K562 (cell line): ENCODE results near the gene CALHM3. TPM values are rescaled to one million over a fixed set of nuclear protein-coding genes. Genes with fewer than 3 reads are reported as not detected.

Source experiments
- ATAC-seq: fragments of 200-7000 bp; cut with Tn5 transposase; 3 replicates; pipeline ENCODE4 v1.9.1; 2020; ENCODE audit warnings: moderate library complexity
- BruUV-seq: library from RNA; stranded (reverse); fragments of 400-500 nt; replicated peaks from 2 replicates; lab custom pipeline; 2021; lab: Mats Ljungman, UMichigan
- CTCF ChIA-PET: fragments of 300-600 bp; formaldehyde crosslinking; extraction: SDS; loops from one replicate; lab custom pipeline; 2021; ENCODE audit warnings: low intra/inter-chr PET ratio; lab: Yijun Ruan, JAX
- POLR2A ChIA-PET: fragments of 300-600, 350-650 bp; sonication (Branson Sonifier 250); formaldehyde crosslinking; extraction: SDS; loops from one replicate; lab custom pipeline; 2021; ENCODE audit warnings: antibody characterized with exemption, inconsistent platforms; lab: Yijun Ruan, JAX
- DNase-seq, 4 experiments: peaks; one replicate each; pipeline versions ENCODE4 v3.0.0 to v3.0.0-alpha.2; 2011 to 2018; ENCODE audit warnings: low spot score in 3 of 4, mixed read lengths in 3 of 4; ENCODE audit errors: extremely low read depth in 1 of 4
- FAIRE-seq: peaks from 2 replicates; lab custom pipeline; 2011; peaks lifted over from hg19 to GRCh38; lab: Jason Lieb, UNC
- H2AFZ ChIP-seq: 2 replicates; pipeline ENCODE4 v1.6.0; 2011; ENCODE audit warnings: low read depth, low read length, control low read depth, inconsistent platforms
- H3K27ac ChIP-seq: fragments of 200-600 bp; 3 replicates; pipeline ENCODE4 v1.8.0; 2011; ENCODE audit warnings: low read depth, mild to moderate bottlenecking, control low read depth, inconsistent platforms, low read length, moderate library complexity, mixed read lengths; ENCODE audit errors: extremely low read depth
- H3K27me3 ChIP-seq, 2 experiments: fragments of 300-600 bp in 1 of 2; 2 replicates in 1 of 2; 3 replicates in 1 of 2; pipeline versions ENCODE4 v1.6.0 to v1.8.0; 2011; ENCODE audit warnings: inconsistent platforms in 2 of 2, low read length in 2 of 2, mild to moderate bottlenecking in 1 of 2, mixed read lengths in 1 of 2, moderate library complexity in 1 of 2; ENCODE audit not compliant: control insufficient read depth in 2 of 2, insufficient read depth in 2 of 2
- H3K36me3 ChIP-seq: fragments of 300-600 bp; 3 replicates; pipeline ENCODE4 v1.8.0; 2011; ENCODE audit warnings: mild to moderate bottlenecking, low read length, inconsistent platforms; ENCODE audit not compliant: control insufficient read depth, insufficient read depth
- H3K4me1 ChIP-seq, 2 experiments: fragments of 200-600 bp in 1 of 2; replicated peaks in 1 of 2; 2 replicates in 1 of 2; 3 replicates in 1 of 2; pipeline versions ENCODE4 v1.5.1 to v1.8.0; 2011; ENCODE audit warnings: inconsistent platforms in 2 of 2, low read length in 2 of 2, mild to moderate bottlenecking in 1 of 2, mixed read lengths in 1 of 2, moderate library complexity in 1 of 2; ENCODE audit not compliant: control insufficient read depth in 2 of 2, insufficient read depth in 2 of 2
- H3K4me2 ChIP-seq: 2 replicates; pipeline ENCODE4 v1.6.1; 2011; ENCODE audit warnings: low read length, control low read depth, inconsistent platforms, mixed read lengths; ENCODE audit not compliant: insufficient read depth
- H3K4me3 ChIP-seq: fragments of 200-600 bp; sonication (generic), shearing (Covaris generic); 2 replicates; pipeline ENCODE4 v1.5.1; 2016; ENCODE audit warnings: control low read depth, inconsistent platforms
- H3K79me2 ChIP-seq: fragments of 200-600 bp; 3 replicates; pipeline ENCODE4 v1.8.0; 2011; ENCODE audit warnings: low read length, inconsistent platforms; ENCODE audit not compliant: control insufficient read depth, insufficient read depth
- H3K9ac ChIP-seq, 2 experiments: 2 replicates each; pipeline versions ENCODE4 v1.6.0 to v1.6.1; 2011; ENCODE audit warnings: low read depth in 2 of 2, low read length in 2 of 2, control low read depth in 1 of 2, inconsistent platforms in 1 of 2, mild to moderate bottlenecking in 1 of 2, mixed read lengths in 1 of 2; ENCODE audit not compliant: insufficient read depth in 1 of 2
- H3K9me1 ChIP-seq: one replicate; pipeline ENCODE4 v1.6.0; 2011; ENCODE audit warnings: inconsistent platforms, mild to moderate bottlenecking, low read length, moderate library complexity; ENCODE audit not compliant: control insufficient read depth, insufficient read depth
- H3K9me3 ChIP-seq: replicated peaks from 2 replicates; pipeline ENCODE4 v1.5.1; 2011; ENCODE audit warnings: low read depth, low read length, inconsistent platforms; ENCODE audit not compliant: control insufficient read depth, insufficient read depth
- H4K20me1 ChIP-seq: replicated peaks from 2 replicates; pipeline ENCODE4 v1.6.1; 2011; ENCODE audit warnings: low read length, inconsistent platforms, mixed read lengths; ENCODE audit not compliant: control insufficient read depth, insufficient read depth
- ARHGAP35 ChIP-seq: fragments of 450-650 bp; IDR thresholded peaks from 2 replicates; pipeline ENCODE4 v1.6.1; 2018; ENCODE audit not compliant: partially characterized antibody
- CHCHD3 ChIP-seq: fragments of 250-450 bp; sonication (Bioruptor Pico); IDR thresholded peaks from 2 replicates; pipeline ENCODE4 v2.1.2; 2022; ENCODE audit warnings: mild to moderate bottlenecking
- ELF4 ChIP-seq: fragments of 450-650 bp; formaldehyde crosslinking; IDR thresholded peaks from 2 replicates; pipeline ENCODE4 v1.4.0; 2022; ENCODE audit warnings: missing genetic modification characterization
- GATA2 ChIP-seq: sonication (generic); formaldehyde crosslinking; IDR thresholded peaks from 2 replicates; pipeline ENCODE4 v1.4.0; 2020; ENCODE audit warnings: mild to moderate bottlenecking, missing genetic modification reagents
- KAT2B ChIP-seq: IDR thresholded peaks from one replicate; pipeline ENCODE4 v1.6.1; 2012; ENCODE audit warnings: low read depth, mild to moderate bottlenecking, control low read depth, inconsistent platforms, low read length, moderate library complexity
- MTF1 ChIP-seq: fragments of 250-450 bp; sonication (Bioruptor Pico); IDR thresholded peaks from 2 replicates; pipeline ENCODE4 v1.9.0; 2021; ENCODE audit warnings: moderate library complexity, mild to moderate bottlenecking, inconsistent platforms, borderline replicate concordance
- NBN ChIP-seq: fragments of 450-650 bp; IDR thresholded peaks from 2 replicates; pipeline ENCODE4 v1.6.1; 2016; ENCODE audit warnings: low read depth, mild to moderate bottlenecking
- POLR2G ChIP-seq: fragments of 200-400 bp; formaldehyde crosslinking; IDR thresholded peaks from 2 replicates; pipeline ENCODE4 v1.6.1; 2017; ENCODE audit warnings: low read depth, mild to moderate bottlenecking, antibody characterized with exemption, low read length, moderate library complexity
- STAG1 ChIP-seq: sonication (generic); formaldehyde crosslinking; IDR thresholded peaks from 2 replicates; pipeline ENCODE4 v1.5.0; 2020; ENCODE audit warnings: missing genetic modification reagents, borderline replicate concordance
- TEAD4 ChIP-seq, 2 experiments: sonication (generic) in 1 of 2; formaldehyde crosslinking in 1 of 2; IDR thresholded peaks; 2 replicates each; pipeline versions ENCODE4 v1.6.1 to v1.8.0; 2012 to 2022; ENCODE audit warnings: borderline replicate concordance in 1 of 2, inconsistent platforms in 1 of 2, low read length in 1 of 2, mild to moderate bottlenecking in 1 of 2, missing genetic modification reagents in 1 of 2
- THAP7 ChIP-seq: fragments of 250-450 bp; sonication (Bioruptor Pico); IDR thresholded peaks from 2 replicates; pipeline ENCODE4 v1.5.0; 2021
- U2AF2 ChIP-seq: fragments of 200-400 bp; formaldehyde crosslinking; optimal IDR thresholded peaks from 2 replicates; pipeline ENCODE3; 2017; ENCODE audit warnings: low read depth, mild to moderate bottlenecking, low read length
- ZNF24 ChIP-seq: fragments of 450-650 bp; IDR thresholded peaks from 2 replicates; pipeline ENCODE4 v1.6.1; 2016
- ZNF347 ChIP-seq: fragments of 450-650 bp; formaldehyde crosslinking; IDR thresholded peaks from 2 replicates; pipeline ENCODE4 v1.4.0; 2020; ENCODE audit warnings: low read depth, mild to moderate bottlenecking, moderate library complexity
- WGBS: fragments of 100-300 bp; shearing (Covaris generic); methylation state at CpG from one replicate; pipeline ENCODE4 v1.1.6; 2016; ENCODE audit warnings: low coverage, mixed read lengths; ENCODE audit not compliant: insufficient coverage; ENCODE audit errors: missing lambda C conversion rate; 5-methylcytosine and 5-hydroxymethylcytosine counted together
- in situ Hi-C: fragments of 300-500 bp; cut with MboI; formaldehyde crosslinking; loops from 4 replicates; pipeline ENCODE4 v1.15.0; 2018; ENCODE audit warnings: inconsistent platforms, mixed read lengths
- intact Hi-C: fragments of 100-400 bp; cut with micrococcal nuclease; formaldehyde crosslinking; loops from 2 replicates; pipeline ENCODE4 v1.14.2; 2022
- polyA plus RNA-seq, 8 experiments: library from polyadenylated mRNA; depleted of rRNA in 4 of 8; stranded (reverse) in 5 of 8; unstranded in 3 of 8; fragments of >200 nt; fragmentation: Nextera tagmentation in 2 of 8; fragmentation: Illumina TruSeq in 1 of 8; extraction: Ambion mirVana in 2 of 8; extraction: Trizol in 1 of 8; gene quantifications; 2 replicates each; pipeline versions ENCODE4 v1.2.1 to v1.2.3, GENCODE V29; 2011 to 2014; ENCODE audit warnings: inconsistent platforms in 1 of 8, missing spikeins in 1 of 8
- total RNA-seq, 7 experiments: library from RNA; depleted of rRNA in 6 of 7; stranded (reverse); fragments of >200 nt in 6 of 7; fragmentation: Illumina TruSeq in 2 of 7; extraction: Trizol in 2 of 7; gene quantifications; 2 replicates each; pipeline versions ENCODE4 v1.2.1 to v1.2.3, GENCODE V29; 2011 to 2021; ENCODE audit warnings: low replicate concordance in 1 of 7

Gene CALHM3
- total and polyA plus RNA-seq, 9 of the 15 experiments (the other 6 are each of a cell fraction or from before 2014, with no cell fraction given) = not detected

DNA sequence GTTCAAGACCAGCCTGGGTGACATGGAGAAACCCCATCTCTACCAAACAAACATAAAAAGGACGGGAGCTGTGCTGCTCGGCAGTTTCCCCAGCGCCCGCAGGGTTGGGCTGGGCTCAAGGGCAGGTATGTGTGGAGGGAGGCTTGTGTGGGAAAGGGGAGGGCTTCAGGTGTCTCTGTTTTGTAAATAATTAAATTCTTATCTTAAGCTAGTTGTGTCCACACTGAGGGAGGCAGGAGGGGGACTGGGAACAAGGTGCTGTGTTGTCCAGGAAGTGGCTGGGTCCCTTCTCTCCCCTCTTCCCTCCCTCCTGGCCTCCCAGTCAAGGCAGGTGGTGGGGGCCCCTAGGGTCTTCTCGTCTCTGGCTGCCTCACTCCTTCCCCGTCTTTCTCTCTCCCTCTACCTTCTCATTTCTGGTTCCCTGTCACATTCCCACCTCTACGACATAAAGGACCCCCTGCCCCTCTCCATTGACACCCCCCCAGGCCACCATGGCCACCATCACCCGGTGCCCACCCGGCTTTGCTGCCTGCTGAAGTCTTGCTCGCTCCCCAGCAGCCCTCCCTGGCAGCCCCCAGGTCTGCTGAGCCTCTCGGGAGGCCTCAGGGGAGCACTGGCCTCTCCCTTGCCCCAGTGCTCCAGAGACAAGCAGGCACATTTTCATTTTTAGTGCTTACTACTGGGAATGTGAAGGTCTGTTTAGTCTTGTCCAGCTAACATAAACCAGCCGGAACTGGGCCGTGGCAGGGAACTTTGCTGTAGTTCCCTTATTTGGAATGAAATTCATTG is 33.7 kb upstream of the CALHM3 start:
- WGBS = 9% methylated on average over 8 of the region's 13 CpGs
- Histone ChIP-seq H3K36me3 (no peaks in the 10 kb centered on the region), H3K4me3 (no peak overlapping the region), H3K27me3 (peaks cover 3 to 23% of the 10 kb centered on the region in 2 experiments; a peak in 3 of 5 replicates), H3K9ac (no peak overlapping the region), H2AFZ (no peak overlapping the region), H4K20me1 (no peaks in the 10 kb centered on the region), H3K9me1 (no peaks in the 10 kb centered on the region), H3K4me2 (no peak overlapping the region), H3K4me1 (peaks cover 0 to 3% of the 10 kb centered on the region in 2 experiments; a peak in 2 of 5 replicates)
- intact Hi-C loops = no loop called here
- FAIRE-seq = no peak
- POLR2A ChIA-PET = no interaction called here
- no peak for ATAC-seq
- no peak for DNase-seq
- TF ChIP-seq GATA2 (no peak), THAP7 (no peak)
- TF ChIP-seq, all 486 proteins: peak for 0
- Histone ChIP-seq H3K27ac (no peak overlapping the region), H3K79me2 (no peaks in the 10 kb centered on the region), H3K9me3 (no peaks in the 10 kb centered on the region)
- BruUV-seq = no TSS peak
- in situ Hi-C loops = no loop called here
- CTCF ChIA-PET = no interaction called here

DNA sequence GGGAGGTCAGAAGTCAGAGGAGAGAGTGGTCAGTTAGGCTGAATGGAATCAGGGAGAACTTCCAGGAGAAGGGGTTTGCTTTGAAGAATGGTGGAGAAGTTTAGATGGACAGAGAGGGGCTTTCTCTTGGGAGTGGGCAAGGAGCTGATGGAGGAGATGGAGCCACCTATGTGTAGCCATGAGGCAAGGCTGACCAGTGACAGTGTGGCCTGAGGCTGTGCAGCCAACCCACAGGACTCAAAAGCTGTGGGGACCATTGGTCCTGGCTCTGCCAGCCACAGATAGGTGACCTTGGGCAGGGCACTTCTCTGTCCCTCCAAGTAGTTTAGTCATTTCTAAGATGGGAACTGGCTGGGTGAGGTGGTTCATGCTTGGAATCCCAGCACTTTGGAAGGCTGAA is 33.1 kb upstream of the CALHM3 start:
- Histone ChIP-seq H3K9me1 (no peaks in the 10 kb centered on the region), H3K4me3 (no peak overlapping the region), H3K79me2 (no peaks in the 10 kb centered on the region), H4K20me1 (no peaks in the 10 kb centered on the region), H2AFZ (no peak overlapping the region), H3K36me3 (no peaks in the 10 kb centered on the region), H3K9ac (no peak overlapping the region), H3K4me2 (no peak overlapping the region), H3K27me3 (peaks cover 3 to 23% of the 10 kb centered on the region in 2 experiments; a peak in 3 of 5 replicates), H3K4me1 (peaks cover 0 to 3% of the 10 kb centered on the region in 2 experiments; a peak in 2 of 5 replicates), H3K27ac (no peak overlapping the region), H3K9me3 (no peaks in the 10 kb centered on the region)
- ChIA-PET CTCF (no interaction called here), POLR2A (no interaction called here)
- ATAC-seq = no peak
- TF ChIP-seq TEAD4 (IDR thresholded peaks at IDR 0.05; ENCODE audit: low read length) = no peak
- TF ChIP-seq TEAD4 (CRISPR knock-in tag; IDR thresholded peaks at IDR 0.05; ENCODE audit: borderline replicate concordance) = no peak
- no peak for TF ChIP-seq STAG1 (CRISPR knock-in tag)
- no peak for TF ChIP-seq ZNF347 (CRISPR knock-in tag)
- no peak for TF ChIP-seq KAT2B
- TF ChIP-seq POLR2G = no peak
- no peak for TF ChIP-seq THAP7
- TF ChIP-seq MTF1 (CRISPR knock-in tag) = no peak
- no peak for TF ChIP-seq CHCHD3 (CRISPR knock-in tag)
- TF ChIP-seq NBN = no peak
- TF ChIP-seq U2AF2 = no peak
- no peak for TF ChIP-seq ZNF24
- no peak for TF ChIP-seq ARHGAP35
- no peak for TF ChIP-seq ELF4 (CRISPR knock-in tag)
- intact Hi-C loops = no loop called here
- in situ Hi-C loops = no loop called here
- no peak for FAIRE-seq
- no TSS peak for BruUV-seq
- DNase-seq = no peak
